HG03108 (cell line): Measurements from ENCODE around the gene GEMIN4.
"Not testable (repeated sequence)": the region's sequence is repeated elsewhere in the genome, so short reads cannot be mapped to it uniquely, and the experiment has no call there.

Source experiments
- ATAC-seq: cut with Tn5 transposase; IDR thresholded peaks from one replicate; pipeline ENCODE4 v1.9.1; 2021; ENCODE audit warnings: moderate library complexity; ENCODE audit not compliant: unreplicated experiment

Gene GEMIN4

DNA sequence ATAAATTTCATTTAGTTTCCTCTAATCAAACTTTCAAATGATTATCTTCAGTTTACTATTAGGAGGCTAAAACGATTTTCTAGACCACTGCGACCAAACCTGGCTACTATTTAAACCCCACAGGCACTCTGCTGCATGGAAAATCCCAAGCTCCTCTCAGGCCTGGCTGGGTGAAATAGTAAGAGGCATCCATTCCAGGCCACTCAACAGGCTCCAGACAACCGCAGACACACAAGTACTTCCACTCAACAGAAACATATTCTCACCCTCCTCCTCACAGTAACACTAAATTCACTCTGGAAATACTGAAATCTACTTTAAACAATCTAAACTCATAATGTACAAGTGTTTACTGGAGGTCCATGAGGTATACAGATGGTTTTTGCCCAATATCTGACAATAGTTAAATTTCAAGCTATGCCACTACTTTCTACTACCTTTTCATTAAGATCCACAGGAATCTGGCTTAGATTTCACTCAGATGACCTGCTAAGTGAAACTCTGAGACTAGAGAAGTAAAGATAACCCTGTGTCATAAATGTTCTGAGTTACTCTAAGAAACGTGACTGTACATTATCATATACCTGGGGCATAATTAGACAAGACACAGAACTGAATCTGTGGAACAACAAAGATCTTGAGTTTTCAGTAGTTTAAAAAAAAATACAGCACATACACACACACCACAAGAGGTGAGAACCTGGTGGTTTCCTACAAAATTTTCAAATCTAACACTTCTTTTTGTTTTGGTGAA lies 47.8 kb downstream of the GEMIN4 start:
- ATAC-seq: no peak

DNA sequence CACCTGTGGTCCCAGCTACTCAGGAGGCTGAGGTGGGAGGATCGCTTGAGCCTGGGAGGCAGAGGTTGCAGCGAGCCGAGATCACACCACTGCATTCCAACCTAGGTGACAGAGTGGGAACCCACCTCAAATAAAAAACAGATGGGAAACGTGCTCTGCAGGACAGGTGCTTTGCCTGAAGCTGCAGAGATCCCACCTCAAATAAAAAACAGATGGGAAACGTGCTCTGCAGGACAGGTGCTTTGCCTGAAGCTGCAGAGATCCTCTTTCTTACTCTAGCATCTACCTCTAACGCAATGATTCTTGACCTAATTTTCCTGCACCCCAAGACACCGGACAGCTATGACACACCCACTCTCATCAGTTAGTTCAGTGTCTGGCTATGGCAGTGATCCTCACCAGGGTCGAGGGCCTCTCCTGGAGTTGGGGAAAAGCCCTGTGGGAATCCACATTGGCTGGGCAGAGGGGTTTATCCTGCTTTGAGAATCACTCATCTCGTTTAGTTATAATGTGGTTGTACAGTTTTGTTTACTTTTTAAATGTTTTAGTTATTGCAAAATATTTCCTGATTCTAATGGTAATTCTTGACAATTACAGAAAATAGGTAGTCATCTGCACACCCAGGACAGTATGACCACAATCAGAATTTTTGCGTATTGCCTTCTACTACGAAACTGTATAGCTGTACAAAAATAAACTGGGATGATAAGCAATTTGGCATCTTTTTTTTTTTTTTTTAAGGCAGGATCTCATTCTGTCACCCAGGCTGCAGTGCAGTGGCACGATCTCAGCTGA lies 48.8 kb downstream of the GEMIN4 start:
- ATAC-seq: no peak

DNA sequence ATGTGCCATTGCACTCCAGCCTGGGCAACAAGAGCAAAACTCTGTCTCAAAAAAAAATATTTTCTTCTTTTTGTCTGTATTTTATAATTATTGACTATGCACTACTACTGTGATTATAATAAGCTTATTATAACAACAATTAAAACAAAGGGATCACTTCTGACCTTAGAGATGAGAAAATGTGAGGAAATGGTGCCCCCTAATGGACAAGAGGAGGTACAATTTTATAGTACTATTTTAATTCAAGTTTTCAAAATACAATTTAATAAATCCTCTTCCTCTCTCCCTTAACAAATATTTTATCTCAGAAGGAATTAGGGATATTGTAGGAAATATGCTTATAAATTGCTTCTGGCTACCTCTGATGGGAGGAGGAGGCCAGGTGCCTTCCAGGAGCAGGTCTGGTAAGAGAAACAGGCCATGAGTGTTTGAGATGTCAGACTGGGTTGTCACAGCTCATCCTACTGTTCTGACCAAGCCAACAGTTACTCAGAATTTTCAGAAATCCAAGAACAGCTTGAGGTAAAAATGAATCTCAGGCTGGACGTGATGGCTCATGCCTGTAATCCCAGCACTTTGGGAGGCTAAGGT lies 51.5 kb downstream of the GEMIN4 start:
- ATAC-seq: no peak

DNA sequence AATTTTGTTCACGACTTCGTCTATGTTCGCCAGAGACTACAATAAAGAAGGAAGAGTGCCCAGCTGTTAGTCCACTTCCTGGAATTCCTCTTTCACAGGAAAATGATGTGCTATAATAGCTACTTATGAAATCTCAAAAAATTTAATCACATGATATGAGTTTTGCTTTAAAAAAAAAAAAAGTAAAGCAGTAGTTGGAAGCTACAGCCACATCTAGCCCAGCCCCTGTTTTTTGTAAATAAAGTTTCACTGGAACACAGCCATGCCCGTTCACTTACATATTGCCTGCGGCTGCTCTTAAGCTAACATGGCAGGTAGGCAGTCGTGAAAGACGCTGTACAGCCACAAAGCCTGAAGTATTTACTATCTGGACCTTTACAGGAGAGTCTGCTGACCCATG lies 52.7 kb downstream of the GEMIN4 start:
- no peak for ATAC-seq

DNA sequence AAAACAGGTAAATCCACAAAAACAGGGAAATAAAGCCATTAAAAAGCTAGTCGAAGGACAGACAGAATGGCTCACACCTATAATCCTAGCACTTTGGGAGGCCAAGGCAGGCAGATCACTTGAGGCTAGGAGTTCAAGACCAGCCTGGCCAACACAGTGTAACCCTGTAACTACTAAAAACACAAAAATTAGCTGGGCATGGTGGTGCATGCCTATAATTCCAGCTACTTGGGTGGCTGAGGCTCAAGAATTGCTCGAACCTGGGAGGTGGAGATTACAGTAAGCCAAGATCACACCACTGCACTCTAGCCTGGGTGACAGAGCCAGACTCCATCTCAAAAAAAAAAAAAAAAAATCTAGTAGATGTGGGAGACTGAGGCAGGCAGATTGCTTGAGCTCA lies 54.0 kb downstream of the GEMIN4 start:
- ATAC-seq: not testable (repeated sequence)

DNA sequence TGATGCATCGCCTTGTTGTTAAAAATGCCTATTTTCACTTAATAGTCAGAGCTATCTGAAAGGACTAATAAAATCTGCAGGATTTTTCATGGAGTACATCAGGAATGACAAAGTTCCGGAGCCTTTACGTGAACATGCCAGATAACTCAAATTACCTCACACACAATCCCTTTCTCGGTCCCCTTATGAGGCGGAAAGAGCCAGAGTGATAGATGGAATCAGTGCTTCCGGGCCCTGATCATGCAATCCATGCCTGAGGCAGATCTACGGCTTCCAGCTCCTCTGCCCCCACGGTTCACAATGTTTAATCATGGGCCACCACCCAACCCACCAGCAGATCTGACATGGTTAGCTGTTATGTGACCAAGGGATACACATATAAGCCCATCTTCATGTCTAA lies 54.4 kb downstream of the GEMIN4 start:
- ATAC-seq: no peak

DNA sequence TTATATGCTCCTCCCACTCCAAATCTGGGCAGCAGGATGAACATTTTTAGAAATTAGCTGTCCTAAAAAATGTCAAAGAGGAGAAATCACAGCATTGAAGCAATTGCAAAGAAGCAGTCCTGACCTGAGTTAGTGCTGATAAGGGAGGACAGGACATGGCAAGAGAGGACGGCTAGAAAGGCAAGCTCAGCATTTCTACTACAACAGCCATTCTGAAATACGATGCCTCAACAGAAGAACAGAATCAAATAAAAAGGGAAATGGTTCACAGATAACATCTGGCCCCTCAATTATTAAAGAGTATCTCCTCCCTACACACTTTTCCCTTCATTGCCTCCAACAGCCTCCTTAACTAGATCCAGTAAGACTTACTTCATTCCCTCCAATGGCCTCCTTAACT lies 55.7 kb downstream of the GEMIN4 start:
- ATAC-seq: no peak
